Heart right ventricle (tissue), 16 donors: ENCODE data around the gene HMGB1. TPM values are rescaled to one million over a fixed set of nuclear protein-coding genes. Genes with fewer than 3 reads are reported as not detected.

ENCODE experiments used
- ATAC-seq, 8 donors: fragments of 200-7000 bp; cut with Tn5 transposase; one replicate each; pipeline ENCODE4 v1.9.1; 2020; ENCODE audit warnings: mild to moderate bottlenecking in 8 of 8, moderate library complexity in 8 of 8, moderate number of reproducible peaks in 1 of 8
- DNase-seq, 2 donors: peaks; one replicate each; pipeline ENCODE4 v3.0.0-alpha.2; 2020
- H3K27ac ChIP-seq, 10 donors: fragments of 200-600 bp; sonication (generic) in 2 of 10; one replicate each; pipeline versions ENCODE4 v1.5.0 to v1.8.0; 2020 to 2022; ENCODE audit warnings: mild to moderate bottlenecking in 3 of 10
- H3K27me3 ChIP-seq, 7 donors: fragments of 200-600 bp; one replicate each; pipeline ENCODE4 v1.8.0; 2021 to 2022; ENCODE audit warnings: mild to moderate bottlenecking in 2 of 7
- H3K36me3 ChIP-seq, 9 donors: fragments of 200-600 bp; sonication (generic) in 1 of 9; one replicate each; pipeline versions ENCODE4 v1.5.0 to v1.8.0; 2020 to 2022; ENCODE audit warnings: mild to moderate bottlenecking in 2 of 9
- H3K4me1 ChIP-seq, 9 donors: fragments of 200-600 bp; sonication (generic) in 1 of 9; one replicate each; pipeline versions ENCODE4 v1.5.0 to v1.8.0; 2020 to 2022; ENCODE audit warnings: mild to moderate bottlenecking in 4 of 9
- H3K4me3 ChIP-seq, 10 donors: fragments of 200-600 bp; sonication (generic) in 2 of 10; one replicate each; pipeline versions ENCODE4 v1.5.0 to v1.8.0; 2020 to 2022; ENCODE audit warnings: mild to moderate bottlenecking in 7 of 10, moderate library complexity in 2 of 10
- H3K9me3 ChIP-seq, 11 donors: fragments of 200-600 bp in 10 of 11; sonication (generic) in 2 of 11; one replicate each; pipeline versions ENCODE4 v1.5.0 to v1.8.0; 2013 to 2022; ENCODE audit warnings: mild to moderate bottlenecking in 2 of 11, control low read depth in 1 of 11, moderate library complexity in 1 of 11
- WGBS, 2 donors: extraction: QIAGEN DNeasy Blood & Tissue Kit; methylation state at CpG; one replicate each; pipeline ENCODE4 v1.1.7; 2013; ENCODE audit warnings: inconsistent platforms in 1 of 2; 5-methylcytosine and 5-hydroxymethylcytosine counted together
- intact Hi-C, 10 donors: fragments of 100-400 bp; cut with DNase I; formaldehyde crosslinking; loops; one replicate each; pipeline versions ENCODE4 v1.11.1 to v1.14.2; 2022
- polyA plus RNA-seq, 2 donors: library from polyadenylated mRNA; stranded (reverse); fragments of 200-250 nt; gene quantifications; one replicate each; pipeline ENCODE4 v1.2.3, GENCODE V29; 2013
- total RNA-seq, 10 donors: library from RNA; stranded (reverse); fragmentation: NEBNext Ultra II Directional in 3 of 10; extraction: Animal tissue kit (Norgen Biotek cat#: 25700) in 3 of 10; gene quantifications; one replicate each; pipeline versions ENCODE4 v1.2.1 to v1.2.4, GENCODE V29; 2021 to 2023
- TF ChIP-seq, protein P1 (sequence below), 9 donors: fragments of 200-600 bp; sonication (generic) in 2 of 9; IDR thresholded peaks; one replicate each; pipeline versions ENCODE4 v1.5.0 to v1.8.0; 2021 to 2022; ENCODE audit warnings: antibody characterized with exemption in 9 of 9, mild to moderate bottlenecking in 5 of 9, moderate library complexity in 1 of 9
- donor health status: Arrhythmogenic right ventricular cardiomyopathy.
- donor health status: ischemic (EF 13 %, LVEDD 7.1; RV severe dilation, severe dysfunction).
- donor health status: healthy with polysubstance abuse.
- donor health status: DM: no; HTN: yes; CAD: no.
- donor health status: DM: no; HTN: no; CAD: no.
- donor health status: ischemic (EF 25% LVEDD 6.9; RV normal size, moderate dysfunction).
- donor health status: ischemic (EF 25% LVEDD 5.7; RV mildly dilated, moderate dysfunction).
- donor health status: healthy.
- donor health status: DM: yes; HTN: yes; CAD: no.
- donor health status: Ischemic cardiomyopathy.
- donor health status: ischemic (EF 35%, LVEDD 5.7; RV mildly dilated, moderate dysfunction).
- donor health status: nonischemic (EF 11% LVEDD 7.7; RV severe dilation, severe dysfunction).
- donor health status: DM: yes; HTN: yes; CAD: no.
- donor health status: PGD.
- donor health status: ischemic (EF 29% LVEDD 5.4; RV normal size, mild dysfunction).
- donor health status: nonischemic (EF 23%, LVEDD 6.1; RV moderate dilation, normal function).

The HMGB1 gene
- total and polyA plus RNA-seq, 12 donors: 142 to 294 (median 164) TPM

- H3K4me1 ChIP-seq: peaks cover 0 to 20% (median 9%) of the 10 kb centered on the region in 9 donors
- 7 to 8% methylated on average over 42 to 52 of the region's 53 CpGs for WGBS, 2 donors
- peak overlapping the region; percentile 26 to 80 (median 66) for H3K4me3 ChIP-seq
- intact Hi-C loops: loop anchor here in 7 of 10 donors (1.0 to 5.0 kb wide), 11 partner anchors 13 to 196 kb away; partner anchors contain the start of genes USPL1 (in 3 of the 7) and HMGB1 (in 2 of the 7)
- no peaks in the 10 kb centered on the region for H3K9me3 ChIP-seq
- DNase-seq (peak; percentile 86 to 88), ATAC-seq (peak; percentile 92 to 97 (median 95))
- H3K27ac ChIP-seq: peak overlapping the region; percentile 85 to 98 (median 93)
- TF ChIP-seq, protein P1, sequence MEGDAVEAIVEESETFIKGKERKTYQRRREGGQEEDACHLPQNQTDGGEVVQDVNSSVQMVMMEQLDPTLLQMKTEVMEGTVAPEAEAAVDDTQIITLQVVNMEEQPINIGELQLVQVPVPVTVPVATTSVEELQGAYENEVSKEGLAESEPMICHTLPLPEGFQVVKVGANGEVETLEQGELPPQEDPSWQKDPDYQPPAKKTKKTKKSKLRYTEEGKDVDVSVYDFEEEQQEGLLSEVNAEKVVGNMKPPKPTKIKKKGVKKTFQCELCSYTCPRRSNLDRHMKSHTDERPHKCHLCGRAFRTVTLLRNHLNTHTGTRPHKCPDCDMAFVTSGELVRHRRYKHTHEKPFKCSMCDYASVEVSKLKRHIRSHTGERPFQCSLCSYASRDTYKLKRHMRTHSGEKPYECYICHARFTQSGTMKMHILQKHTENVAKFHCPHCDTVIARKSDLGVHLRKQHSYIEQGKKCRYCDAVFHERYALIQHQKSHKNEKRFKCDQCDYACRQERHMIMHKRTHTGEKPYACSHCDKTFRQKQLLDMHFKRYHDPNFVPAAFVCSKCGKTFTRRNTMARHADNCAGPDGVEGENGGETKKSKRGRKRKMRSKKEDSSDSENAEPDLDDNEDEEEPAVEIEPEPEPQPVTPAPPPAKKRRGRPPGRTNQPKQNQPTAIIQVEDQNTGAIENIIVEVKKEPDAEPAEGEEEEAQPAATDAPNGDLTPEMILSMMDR (IDR thresholded peaks at IDR 0.05): no peak
- no peaks in the 10 kb centered on the region for H3K36me3 ChIP-seq
- no peaks in the 10 kb centered on the region for H3K27me3 ChIP-seq
Measured at GRCh38 chr13:30421093-30422053, 44.4 kb downstream of the HMGB1 start.

- ATAC-seq (no peak), DNase-seq (no peak)
- no peak overlapping the region for H3K4me3 ChIP-seq
- no peaks in the 10 kb centered on the region for H3K36me3 ChIP-seq
- 92 to 93% methylated on average over 9 of the region's 9 CpGs for WGBS, 2 donors
- TF ChIP-seq, protein P1 (IDR thresholded peaks at IDR 0.05): no peak
- intact Hi-C loops: no loop called here
- no peaks in the 10 kb centered on the region for H3K27me3 ChIP-seq
- no peaks in the 10 kb centered on the region for H3K9me3 ChIP-seq
- no peak overlapping the region for H3K27ac ChIP-seq
- H3K4me1 ChIP-seq: peaks cover 0 to 21% (median 9%) of the 10 kb centered on the region in 9 donors
Measured at GRCh38 chr13:30418717-30419459, 46.8 kb downstream of the HMGB1 start.

DNA sequence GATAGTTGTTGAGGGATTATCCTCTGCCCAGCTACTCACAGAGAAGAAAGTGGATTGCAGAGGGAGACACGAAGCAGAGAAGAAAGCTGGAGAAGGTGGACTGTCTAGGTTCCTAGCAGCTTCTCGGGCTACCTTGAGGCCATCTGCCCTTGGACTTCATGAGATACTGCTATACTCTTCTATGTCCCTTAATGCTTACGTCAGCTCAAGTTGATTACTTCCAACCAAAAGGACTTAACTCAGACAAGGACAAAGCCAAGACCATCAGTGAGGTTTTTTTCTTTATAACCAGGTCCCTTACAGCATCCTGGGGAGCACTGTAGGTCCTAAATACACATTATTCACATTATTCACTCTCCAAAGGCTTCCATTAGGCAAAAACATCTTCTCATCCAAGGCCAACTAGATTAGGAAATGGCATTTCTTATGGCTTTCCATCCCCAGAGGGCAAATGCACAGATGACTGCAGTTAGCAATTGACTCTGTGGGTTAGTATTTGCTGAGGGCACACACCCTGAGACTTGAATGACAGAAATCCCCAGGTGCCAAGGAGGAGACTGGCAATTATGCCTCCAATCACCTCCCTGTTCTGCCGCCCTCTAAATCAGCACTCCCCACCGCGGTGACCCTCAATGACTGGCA lies 47.5 kb downstream of the HMGB1 start:
- peaks cover 0 to 27% (median 9%) of the 10 kb centered on the region in 9 donors for H3K4me1 ChIP-seq
- H3K4me3 ChIP-seq: no peak overlapping the region
- ATAC-seq (no peak), DNase-seq (no peak)
- no peaks in the 10 kb centered on the region for H3K27me3 ChIP-seq
- 91 to 94% methylated on average over 6 of the region's 6 CpGs for WGBS, 2 donors
- H3K9me3 ChIP-seq: no peaks in the 10 kb centered on the region
- TF ChIP-seq, protein P1 (IDR thresholded peaks at IDR 0.05): no peak
- no peaks in the 10 kb centered on the region for H3K36me3 ChIP-seq
- H3K27ac ChIP-seq: no peak overlapping the region
- intact Hi-C loops: no loop called here

DNA sequence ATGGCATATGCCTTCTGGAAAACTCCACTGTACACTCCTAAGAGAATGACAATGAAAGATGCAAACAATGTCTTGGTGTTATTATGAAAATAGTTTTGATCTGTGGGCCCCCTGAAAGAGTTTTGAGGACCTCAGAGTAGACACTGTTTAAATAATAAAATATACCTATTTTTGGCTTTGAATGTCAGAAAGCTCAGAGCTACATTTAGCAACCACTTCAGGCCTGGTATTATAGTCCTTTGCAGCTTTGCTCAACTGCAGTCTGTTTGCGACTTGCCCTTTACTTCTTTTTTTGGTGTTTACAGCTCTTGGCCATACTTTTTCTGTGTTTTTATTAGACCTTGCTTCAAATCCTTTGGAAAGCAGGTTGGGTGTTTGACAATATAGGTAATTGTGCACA lies 49.3 kb downstream of the HMGB1 start:
- Histone ChIP-seq H3K4me3 (no peak overlapping the region), H3K36me3 (no peaks in the 10 kb centered on the region), H3K4me1 (peaks cover 0 to 19% (median 8%) of the 10 kb centered on the region in 9 donors), H3K27ac (no peak overlapping the region), H3K27me3 (no peaks in the 10 kb centered on the region), H3K9me3 (no peaks in the 10 kb centered on the region)
- ATAC-seq (no peak), DNase-seq (no peak)
- intact Hi-C loops: no loop called here
- TF ChIP-seq, protein P1 (IDR thresholded peaks at IDR 0.05): no peak
- 50 to 63% methylated on average over 1 of the region's 1 CpG for WGBS, 2 donors
